Measurements from ENCODE around the gene KCNQ1.

- TF ChIP-seq CTCF (IDR thresholded peaks at IDR 0.05), result no peak
- TF ChIP-seq POLR2A (IDR thresholded peaks at IDR 0.05), result no peak
- TF ChIP-seq POLR2AphosphoS5 (IDR thresholded peaks at IDR 0.05; ENCODE audit: insufficient read depth in 1 of 2, low read depth in 1 of 2), result no peak
Measured at GRCh38 chr11:2424811-2425495, 19.9 kb upstream of the KCNQ1 start.
